DND-41 (cell line): ENCODE measurements around the gene FAM131C.

ENCODE experiments used
- CTCF ChIP-seq: IDR thresholded peaks from 2 replicates; pipeline ENCODE4 v1.5.1; 2012; ENCODE audit warnings: borderline replicate concordance, low read length, moderate library complexity, mild to moderate bottlenecking; ENCODE audit not compliant: poor library complexity, severe bottlenecking; ENCODE audit errors: extremely low read depth
- EZH2 ChIP-seq: IDR thresholded peaks from 3 replicates; pipeline ENCODE4 v1.6.1; 2012; ENCODE audit warnings: borderline replicate concordance, low read depth, mild to moderate bottlenecking, moderate library complexity, low read length, inconsistent platforms; ENCODE audit not compliant: severe bottlenecking

GRCh38 chr1:16048573-16049189 lies 24.8 kb downstream of the FAM131C start:
- TF ChIP-seq CTCF (no peak), EZH2 (no peak)
